HG03025 (cell line): Measurements from ENCODE around the gene OXNAD1.
A peak's percentile ranks its signal among the peaks of the same experiment; 100 is the strongest.

Experiments
- ATAC-seq: cut with Tn5 transposase; IDR thresholded peaks from one replicate; pipeline ENCODE4 v1.9.1; 2021; ENCODE audit warnings: mild to moderate bottlenecking, moderate library complexity; ENCODE audit not compliant: unreplicated experiment, low FRiP score

The OXNAD1 gene

DNA sequence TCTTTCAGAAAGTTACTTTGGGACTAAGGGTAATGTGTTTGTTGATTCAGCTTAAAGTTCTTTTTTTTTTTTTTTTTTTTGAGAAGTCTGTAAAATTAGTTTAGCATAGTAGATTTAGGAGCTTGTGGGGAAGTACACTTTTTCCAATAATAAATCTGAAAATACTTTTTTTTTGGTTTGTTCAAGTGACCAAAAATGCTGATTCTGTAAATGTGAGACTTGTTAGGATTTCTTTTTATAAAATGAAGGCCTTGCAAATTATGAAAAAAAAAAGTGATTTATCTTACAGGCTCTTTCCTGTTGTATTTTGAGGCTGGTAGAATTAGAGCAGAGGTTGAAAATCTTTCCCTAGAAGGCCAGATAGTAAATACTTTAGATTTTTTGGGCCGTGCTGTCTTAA, 7.6 kb downstream of the OXNAD1 start:
- ATAC-seq: no peak

- no peak for ATAC-seq
Measured at GRCh38 chr3:16273867-16274266, 8.9 kb downstream of the OXNAD1 start.

GRCh38 chr3:16277471-16277870, 12.5 kb downstream of the OXNAD1 start:
- no peak for ATAC-seq

- no peak for ATAC-seq
Measured at GRCh38 chr3:16279010-16279801, 14.2 kb downstream of the OXNAD1 start.

DNA sequence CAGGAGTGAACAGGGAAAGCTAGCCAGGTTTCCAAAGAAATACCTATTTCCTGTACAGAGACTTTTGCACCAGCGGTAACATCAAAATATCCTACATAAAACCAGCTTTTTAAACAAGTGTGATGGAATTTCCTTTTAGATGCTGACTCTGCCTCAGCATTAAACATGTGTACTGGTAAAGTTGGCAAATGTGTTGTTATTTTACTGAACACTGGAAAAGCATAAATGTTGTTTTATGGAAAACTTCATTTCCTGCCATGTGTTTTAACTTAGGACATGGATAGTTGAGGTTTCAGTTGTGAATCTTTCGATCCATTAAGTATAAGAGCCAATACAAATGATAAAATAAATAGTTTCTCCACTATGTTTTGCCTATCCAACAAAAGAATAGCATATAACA, 15.7 kb downstream of the OXNAD1 start:
- no peak for ATAC-seq

DNA sequence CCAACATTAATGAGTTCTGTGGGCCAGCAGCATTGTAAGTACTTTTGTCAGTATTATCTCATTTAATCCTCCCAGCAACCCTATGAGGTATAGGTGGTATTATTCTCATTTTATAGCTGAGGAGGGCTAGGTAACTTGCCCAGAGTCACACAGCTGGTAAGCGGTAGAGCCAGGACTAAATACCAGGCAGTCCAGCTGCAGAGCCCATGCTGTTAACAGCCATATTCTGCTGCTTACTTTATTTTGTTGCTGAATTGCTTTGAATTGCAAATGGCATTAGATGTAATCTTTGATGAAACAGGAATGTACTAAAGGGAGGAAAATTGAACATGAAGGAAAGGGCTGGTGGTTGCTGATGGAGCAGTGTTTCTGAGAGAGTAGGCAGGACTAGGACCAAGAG, 19.6 kb downstream of the OXNAD1 start:
- ATAC-seq: no peak

- ATAC-seq: no peak
Measured at GRCh38 chr3:16286161-16286560, 21.1 kb downstream of the OXNAD1 start.

DNA sequence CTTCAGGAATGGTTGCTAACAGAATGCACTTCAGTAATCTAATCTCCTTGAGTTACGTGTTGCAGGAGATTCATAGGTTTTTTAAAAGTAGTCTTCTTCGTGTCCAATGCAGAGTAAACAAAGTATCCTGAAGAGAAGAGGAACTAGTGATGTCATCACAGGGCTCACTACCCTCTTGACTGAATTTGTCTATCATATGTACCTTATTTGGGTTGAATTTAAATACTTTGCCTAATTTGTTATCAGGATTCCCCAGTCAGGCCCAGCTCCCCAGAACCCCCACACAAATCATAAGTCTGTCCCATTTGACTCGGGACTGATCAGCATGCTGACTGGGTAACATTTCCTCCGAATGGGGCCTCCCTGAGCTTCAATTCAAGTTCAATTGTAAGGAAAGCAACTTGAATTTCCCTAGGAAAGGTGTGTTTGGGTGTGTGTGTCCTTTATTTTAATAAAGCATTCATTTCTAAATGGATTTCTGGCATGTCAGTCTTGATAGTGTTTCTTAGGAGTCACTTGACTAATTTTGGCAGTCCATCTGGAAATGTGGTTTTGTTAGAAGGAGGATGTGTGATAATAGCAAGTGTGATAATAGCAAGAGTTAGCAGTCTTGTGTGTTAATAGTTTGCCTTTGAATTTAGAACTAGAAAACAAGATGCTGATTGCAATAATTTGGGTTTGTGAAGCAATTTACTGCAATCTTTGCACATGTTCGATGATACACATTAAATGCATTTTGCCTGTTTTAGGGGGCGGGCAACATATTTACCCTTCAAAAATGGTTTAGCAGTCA, 21.9 kb downstream of the OXNAD1 start:
- no peak for ATAC-seq

GRCh38 chr3:16288664-16289063, 23.7 kb downstream of the OXNAD1 start:
- no peak for ATAC-seq

- ATAC-seq: no peak
Measured at GRCh38 chr3:16289144-16289889, 24.3 kb downstream of the OXNAD1 start.

GRCh38 chr3:16290007-16290826, 25.2 kb downstream of the OXNAD1 start:
- ATAC-seq: no peak

DNA sequence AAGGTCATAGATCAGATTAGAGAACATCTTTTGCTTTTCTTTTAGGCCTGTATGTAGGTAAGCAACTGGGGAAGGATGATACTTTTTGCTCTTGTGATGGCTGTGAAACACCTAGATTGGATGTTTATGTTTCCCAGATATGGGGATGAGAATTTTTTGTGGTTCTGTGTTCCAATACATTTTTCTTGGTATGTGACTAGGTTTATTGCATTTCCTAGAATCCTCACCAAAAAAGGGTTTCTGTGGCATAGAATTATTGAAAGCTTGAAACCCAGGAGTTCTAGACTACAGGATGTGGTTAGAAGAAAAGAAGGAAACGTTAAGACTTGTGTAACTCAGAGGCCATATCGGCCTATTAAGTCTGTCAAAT, 25.8 kb downstream of the OXNAD1 start:
- no peak for ATAC-seq

DNA sequence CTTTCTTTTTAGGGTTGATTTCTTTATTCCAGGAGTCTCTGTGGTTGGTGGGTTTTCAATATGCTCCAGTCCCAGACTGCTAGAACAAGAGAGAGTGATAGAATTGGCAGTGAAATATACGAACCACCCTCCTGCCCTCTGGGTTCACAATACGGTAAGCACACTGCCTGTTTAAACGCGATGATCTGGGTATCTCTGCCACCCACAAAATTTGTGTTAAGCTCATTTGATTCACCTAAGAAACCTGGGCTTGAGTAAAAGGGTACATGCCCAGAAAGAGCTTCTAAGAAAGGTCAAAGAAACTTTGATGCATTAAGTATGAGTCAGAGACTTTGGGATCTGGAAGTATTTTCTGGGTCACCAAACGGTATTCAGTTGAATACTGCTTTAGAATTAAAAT, 29.8 kb downstream of the OXNAD1 start:
- ATAC-seq: no peak

DNA sequence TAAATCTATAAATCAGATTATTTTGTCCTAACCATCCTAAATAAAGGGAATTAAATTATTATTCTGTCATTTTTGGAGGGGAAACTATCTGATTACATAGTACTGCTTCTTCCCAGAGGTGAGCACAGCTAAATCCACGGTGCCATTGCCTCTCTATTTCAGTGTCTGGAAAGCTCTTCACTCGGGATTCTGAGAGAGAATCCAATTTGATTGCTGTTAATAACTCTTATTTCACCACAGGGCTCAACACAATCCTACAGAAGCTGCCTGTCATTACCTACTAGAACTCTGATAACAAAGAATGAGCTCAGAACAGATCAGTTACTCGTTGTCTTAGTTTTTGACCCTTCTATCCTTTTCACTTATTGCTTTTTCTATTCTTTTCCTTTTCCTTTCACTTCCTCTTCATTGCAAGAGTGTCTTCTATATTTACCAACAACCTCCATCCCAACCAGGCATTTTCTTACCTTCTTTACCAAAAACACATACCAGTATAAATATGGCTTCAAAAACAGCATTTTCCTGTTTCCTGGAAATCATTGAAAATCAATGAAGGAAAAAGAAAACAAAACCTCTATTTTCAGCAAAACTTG, 30.4 kb downstream of the OXNAD1 start:
- no peak for ATAC-seq

GRCh38 chr3:16297997-16298885, 33.2 kb downstream of the OXNAD1 start:
- no peak for ATAC-seq

DNA sequence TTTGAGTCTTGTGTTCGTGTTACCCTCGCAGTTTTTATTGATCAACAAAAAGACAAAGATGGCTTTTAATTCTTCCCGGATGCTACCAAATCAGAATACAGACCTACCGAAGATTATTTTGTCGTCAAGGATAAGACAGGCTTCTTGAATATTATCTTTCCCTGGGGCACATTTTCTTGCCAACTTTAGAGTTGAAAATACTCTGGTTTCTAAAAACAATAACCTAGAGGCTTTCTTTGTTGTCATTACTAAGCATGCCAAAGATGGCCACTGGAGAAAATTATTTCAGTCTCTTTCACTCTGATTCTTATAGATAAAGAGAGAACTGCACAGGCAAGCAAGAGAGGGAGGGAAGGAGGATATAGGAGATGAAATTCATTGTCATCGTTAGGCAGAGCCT, 33.9 kb downstream of the OXNAD1 start:
- no peak for ATAC-seq

GRCh38 chr3:16299746-16300145, 34.7 kb downstream of the OXNAD1 start:
- no peak for ATAC-seq

DNA sequence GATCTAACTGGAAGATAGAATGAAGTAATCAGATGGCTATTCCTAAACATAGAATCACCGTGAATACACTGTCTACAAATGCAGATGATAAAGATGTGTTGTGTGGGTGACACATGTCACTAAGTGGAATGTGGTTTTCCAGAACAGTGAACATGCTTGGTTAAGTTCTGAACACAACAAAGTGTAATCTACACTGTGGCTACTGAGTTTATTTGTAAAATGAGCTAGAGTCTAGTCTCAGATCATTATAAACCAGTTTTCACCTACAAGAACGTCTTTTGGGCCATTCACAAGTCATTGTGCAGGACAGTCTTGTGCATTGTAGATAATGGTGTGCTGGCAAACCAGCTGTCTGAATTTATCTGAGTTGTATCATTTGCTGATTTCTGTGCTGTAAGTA, 35.3 kb downstream of the OXNAD1 start:
- ATAC-seq: no peak

DNA sequence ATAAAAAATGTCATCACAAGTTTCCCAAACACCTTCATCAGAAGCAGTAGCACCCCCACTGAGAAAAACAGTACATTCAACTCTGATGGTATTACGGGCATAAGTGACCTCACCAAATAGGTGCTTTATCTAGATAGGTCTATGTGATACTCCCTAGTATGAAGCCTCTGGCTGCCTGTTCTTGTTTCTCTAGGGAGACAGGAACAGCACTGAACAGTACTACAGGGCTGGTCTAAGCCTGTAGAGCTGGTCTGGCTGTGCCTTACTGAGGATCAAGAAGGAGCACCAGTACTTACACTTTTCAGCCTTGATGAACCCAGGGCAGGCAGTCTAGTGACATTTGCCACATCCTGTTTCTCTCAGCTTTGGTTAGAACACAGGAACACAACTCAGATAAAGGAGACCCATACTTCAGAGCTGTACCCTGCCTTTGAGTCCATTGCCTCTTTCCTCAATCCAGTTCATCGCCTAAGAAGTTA, 35.9 kb downstream of the OXNAD1 start:
- peak; percentile 43 for ATAC-seq
